Adrenal gland (tissue), 12 donors: ENCODE data around the gene IMPG2. TPM values are rescaled to one million over a fixed set of nuclear protein-coding genes. Genes with fewer than 3 reads are reported as not detected.

Experiments
- DNase-seq, 7 donors: peaks; one replicate each; pipeline ENCODE4 v3.0.0-alpha.2; 2019 to 2020
- H3K27ac ChIP-seq, 5 donors: fragments of 200-600 bp; sonication (generic) in 4 of 5; 1 replicate in 3 of 5; 2 replicates in 2 of 5; pipeline versions ENCODE4 v1.5.1 to v1.8.0; 2016 to 2020; ENCODE audit warnings: mild to moderate bottlenecking in 1 of 5
- H3K27me3 ChIP-seq: fragments of 200-600 bp; 2 replicates; pipeline ENCODE4 v1.8.0; 2021
- H3K36me3 ChIP-seq, 2 donors: fragments of 200-600 bp; replicated peaks in 1 of 2; 1 replicate in 1 of 2; 2 replicates in 1 of 2; pipeline versions ENCODE4 v1.5.1 to v1.8.0; 2018 to 2022
- H3K4me1 ChIP-seq, 2 donors: fragments of 200-600 bp; replicated peaks in 1 of 2; 1 replicate in 1 of 2; 2 replicates in 1 of 2; pipeline versions ENCODE4 v1.5.1 to v1.8.0; 2018 to 2021
- H3K4me3 ChIP-seq, 4 donors: fragments of 200-600 bp; sonication (generic) in 3 of 4; one replicate each; pipeline ENCODE4 v1.5.1; 2016 to 2018
- H3K9me3 ChIP-seq, 3 donors: fragments of 200-600 bp; sonication (generic) in 1 of 3; replicated peaks in 1 of 3; 1 replicate in 2 of 3; 2 replicates in 1 of 3; pipeline versions ENCODE4 v1.5.1 to v1.8.0; 2016 to 2021
- POLR2A ChIP-seq, 2 donors: fragments of 450-650 bp; IDR thresholded peaks; one replicate each; pipeline ENCODE4 v1.6.1; 2017; ENCODE audit warnings: antibody characterized with exemption in 2 of 2, mild to moderate bottlenecking in 2 of 2, moderate library complexity in 1 of 2
- WGBS, 4 donors: extraction: QIAGEN DNeasy Blood & Tissue Kit in 2 of 4; methylation state at CpG; one replicate each; pipeline versions ENCODE4 v1.1.5 to v1.1.7; 2013 to 2017; 5-methylcytosine and 5-hydroxymethylcytosine counted together
- intact Hi-C, 2 donors: fragments of 100-400 bp; cut with DNase I; formaldehyde crosslinking; loops; one replicate each; pipeline versions ENCODE4 v1.14.1 to v1.15.0; 2022 to 2023
- polyA plus RNA-seq, 3 donors: library from polyadenylated mRNA; stranded (reverse); fragments of 200-250 nt in 2 of 3; fragments of 350-450 nt in 1 of 3; fragmentation: Illumina TruSeq in 1 of 3; extraction: RNeasy Lipid Tissue Mini Kit (QIAGEN cat#74804) in 1 of 3; gene quantifications; one replicate each; pipeline ENCODE4 v1.2.3, GENCODE V29; 2013 to 2014
- total RNA-seq, 9 donors: library from RNA; depleted of rRNA in 4 of 9; stranded (reverse); fragments of >200 nt in 4 of 9; fragments of 120-200 nt in 1 of 9; fragmentation: NEBNext Ultra II Directional in 1 of 9; extraction: Animal tissue kit (Norgen Biotek cat#: 25700) in 1 of 9; gene quantifications; one replicate each; pipeline versions ENCODE4 v1.1.0 to v1.2.4, GENCODE V29; 2013 to 2023
- TF ChIP-seq, protein P1 (sequence below), 6 experiments: fragments of 450-650 bp in 4 of 6; fragments of 200-600 bp in 2 of 6; sonication (generic) in 1 of 6; IDR thresholded peaks; 1 replicate in 5 of 6; 2 replicates in 1 of 6; pipeline versions ENCODE4 v1.5.1 to v1.8.0; 2016 to 2021; ENCODE audit warnings: antibody characterized with exemption in 6 of 6, mild to moderate bottlenecking in 2 of 6, moderate library complexity in 1 of 6
- donor health status: healthy with polysubstance abuse.
- donor health status: Bipolar disorder and iron deficiency.
- donor health status: DM: yes; HTN: yes; CAD: no.
- donor health status: DM: no; HTN: no; CAD: no.
- donor health status: DM: no; HTN: no; CAD: no.
- donor health status: DM: yes; HTN: yes; CAD: no.

IMPG2 gene
- total and polyA plus RNA-seq, 12 donors, result 0.06 to 1.3 (median 0.21) TPM

DNA sequence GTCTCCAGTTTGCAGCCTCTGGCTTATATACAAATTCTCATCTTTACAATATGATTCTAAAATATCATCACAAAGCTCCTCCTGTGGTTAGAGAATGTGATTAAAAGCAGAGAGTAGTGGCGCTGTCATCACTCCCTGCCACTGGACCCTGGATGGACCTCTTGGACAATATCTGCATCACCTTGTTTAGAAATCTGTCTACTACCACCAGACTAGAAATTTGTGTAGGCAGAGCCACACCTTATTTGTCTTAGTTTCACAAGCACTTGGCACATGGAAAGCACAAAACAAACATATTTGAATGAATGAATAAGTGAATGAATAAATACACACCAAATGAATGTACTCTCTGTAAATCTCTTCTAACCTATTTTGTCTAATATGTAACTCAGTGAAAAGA lies 68.1 kb downstream of the IMPG2 start:
- 94 to 100% (median 96%) methylated on average over 1 of the region's 1 CpG for WGBS, 4 donors
- intact Hi-C loops, result no loop called here
- H3K4me1 ChIP-seq, result peaks cover 0 to 5% of the 10 kb centered on the region in 2 donors
- no peak overlapping the region for H3K4me3 ChIP-seq
- DNase-seq, result no peak
- no peak for TF ChIP-seq POLR2A (IDR thresholded peaks at IDR 0.05)
- TF ChIP-seq, protein P1, sequence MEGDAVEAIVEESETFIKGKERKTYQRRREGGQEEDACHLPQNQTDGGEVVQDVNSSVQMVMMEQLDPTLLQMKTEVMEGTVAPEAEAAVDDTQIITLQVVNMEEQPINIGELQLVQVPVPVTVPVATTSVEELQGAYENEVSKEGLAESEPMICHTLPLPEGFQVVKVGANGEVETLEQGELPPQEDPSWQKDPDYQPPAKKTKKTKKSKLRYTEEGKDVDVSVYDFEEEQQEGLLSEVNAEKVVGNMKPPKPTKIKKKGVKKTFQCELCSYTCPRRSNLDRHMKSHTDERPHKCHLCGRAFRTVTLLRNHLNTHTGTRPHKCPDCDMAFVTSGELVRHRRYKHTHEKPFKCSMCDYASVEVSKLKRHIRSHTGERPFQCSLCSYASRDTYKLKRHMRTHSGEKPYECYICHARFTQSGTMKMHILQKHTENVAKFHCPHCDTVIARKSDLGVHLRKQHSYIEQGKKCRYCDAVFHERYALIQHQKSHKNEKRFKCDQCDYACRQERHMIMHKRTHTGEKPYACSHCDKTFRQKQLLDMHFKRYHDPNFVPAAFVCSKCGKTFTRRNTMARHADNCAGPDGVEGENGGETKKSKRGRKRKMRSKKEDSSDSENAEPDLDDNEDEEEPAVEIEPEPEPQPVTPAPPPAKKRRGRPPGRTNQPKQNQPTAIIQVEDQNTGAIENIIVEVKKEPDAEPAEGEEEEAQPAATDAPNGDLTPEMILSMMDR (IDR thresholded peaks at IDR 0.05), result no peak
- H3K36me3 ChIP-seq, result no peaks in the 10 kb centered on the region
- no peaks in the 10 kb centered on the region for H3K9me3 ChIP-seq
- H3K27me3 ChIP-seq, result no peaks in the 10 kb centered on the region
- H3K27ac ChIP-seq, result no peak overlapping the region

GRCh38 chr3:101251441-101251840 lies 68.9 kb downstream of the IMPG2 start:
- 91 to 96% (median 94%) methylated on average over 2 of the region's 2 CpGs for WGBS, 4 donors
- Histone ChIP-seq H3K4me1 (peaks cover 0 to 5% of the 10 kb centered on the region in 2 donors), H3K27ac (no peak overlapping the region), H3K27me3 (no peaks in the 10 kb centered on the region), H3K36me3 (no peaks in the 10 kb centered on the region), H3K9me3 (no peaks in the 10 kb centered on the region), H3K4me3 (no peak overlapping the region)
- intact Hi-C loops, result no loop called here
- DNase-seq, result no peak
- TF ChIP-seq, protein P1 (IDR thresholded peaks at IDR 0.05), result no peak
- no peak for TF ChIP-seq POLR2A (IDR thresholded peaks at IDR 0.05)

DNA sequence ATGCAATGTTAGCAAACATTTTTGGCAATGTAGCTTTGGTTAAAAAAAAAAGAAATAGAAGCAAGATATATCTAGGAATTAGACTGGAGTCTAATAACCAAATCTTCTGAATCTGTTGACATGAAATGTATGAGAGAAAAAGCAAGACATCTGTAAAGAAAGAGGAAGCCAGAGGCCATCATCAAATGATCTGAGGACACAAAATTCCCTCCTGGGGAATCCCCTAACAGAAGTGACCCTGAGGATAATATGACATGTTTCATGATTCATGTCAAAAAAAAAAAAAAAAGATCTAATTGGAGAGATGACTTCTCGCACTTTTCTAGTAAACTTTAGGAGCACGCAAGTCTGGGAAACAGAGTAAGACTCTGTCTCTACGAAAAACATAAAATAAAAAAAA lies 70.9 kb downstream of the IMPG2 start:
- Histone ChIP-seq H3K4me3 (no peak overlapping the region), H3K9me3 (no peaks in the 10 kb centered on the region), H3K36me3 (no peaks in the 10 kb centered on the region), H3K27me3 (no peaks in the 10 kb centered on the region), H3K27ac (no peak overlapping the region), H3K4me1 (peaks cover 0 to 5% of the 10 kb centered on the region in 2 donors)
- intact Hi-C loops, result no loop called here
- no peak for DNase-seq
- no peak for TF ChIP-seq POLR2A (IDR thresholded peaks at IDR 0.05)
- TF ChIP-seq, protein P1 (IDR thresholded peaks at IDR 0.05), result no peak
- 54 to 58% (median 55%) methylated on average over 3 of the region's 3 CpGs for WGBS, 4 donors

DNA sequence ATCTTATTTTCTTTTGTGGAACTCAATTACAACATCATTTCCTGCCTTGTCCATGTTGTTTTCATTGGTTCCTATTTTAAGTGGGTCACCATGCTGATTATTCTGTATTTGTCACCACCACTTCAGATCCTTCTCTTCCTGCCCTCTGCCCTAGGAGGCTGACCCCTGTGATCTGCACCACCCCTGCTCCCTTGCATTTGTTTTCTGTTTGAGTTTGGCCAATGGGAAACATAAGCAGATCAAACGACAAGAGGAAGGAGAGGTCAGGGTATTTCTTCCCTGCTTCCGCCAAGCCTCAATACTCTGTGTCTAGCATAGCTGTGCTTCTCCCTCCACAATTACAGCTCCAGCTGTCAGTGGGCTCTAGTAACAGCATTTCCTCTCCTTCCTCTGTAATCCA lies 71.6 kb downstream of the IMPG2 start:
- Histone ChIP-seq H3K9me3 (no peaks in the 10 kb centered on the region), H3K27me3 (no peaks in the 10 kb centered on the region), H3K36me3 (no peaks in the 10 kb centered on the region), H3K4me3 (no peak overlapping the region), H3K4me1 (peaks cover 0 to 5% of the 10 kb centered on the region in 2 donors), H3K27ac (no peak overlapping the region)
- WGBS, 4 donors, result 65 to 70% (median 67%) methylated on average over 2 of the region's 2 CpGs
- no peak for TF ChIP-seq POLR2A (IDR thresholded peaks at IDR 0.05)
- TF ChIP-seq, protein P1 (IDR thresholded peaks at IDR 0.05), result no peak
- intact Hi-C loops, result no loop called here
- DNase-seq, result no peak
